ENCODE measurements around the gene TMED7. TPM values are rescaled to one million over a fixed set of nuclear protein-coding genes. Genes with fewer than 3 reads are reported as not detected.
A peak's percentile ranks its signal among the peaks of the same experiment; 100 is the strongest.

The TMED7 gene
- total RNA-seq, 4 donors from 2014 or later = 68.9 to 95.1 (median 75.6) TPM

DNA sequence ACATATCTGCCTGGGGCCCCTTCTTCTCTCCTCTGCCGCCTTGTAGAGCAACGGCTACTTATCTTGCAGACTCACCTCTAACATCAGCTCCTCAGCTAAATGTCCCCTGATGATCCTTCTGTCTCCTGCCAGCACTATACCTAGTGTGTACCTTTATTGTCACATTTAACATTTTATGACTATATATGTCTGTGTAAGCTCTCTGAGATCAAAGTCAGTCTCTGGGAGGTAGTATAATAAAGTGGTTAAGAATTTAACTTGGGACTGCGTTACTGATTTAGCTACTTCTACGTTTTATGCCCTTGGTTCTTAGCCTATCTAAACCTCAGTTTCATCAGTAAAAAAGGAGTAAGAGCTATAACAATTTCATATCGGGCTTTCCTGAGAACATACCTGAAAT lies 2.2 kb downstream of the TMED7 start:
- H3K27ac ChIP-seq = no peak overlapping the region
- H3K4me1 ChIP-seq = peaks cover 15 to 53% (median 28%) of the 10 kb centered on the region in 3 donors
- no peak for DNase-seq
- H3K27me3 ChIP-seq = no peaks in the 10 kb centered on the region
- H3K4me3 ChIP-seq = peak overlapping the region in 2 of 4 donors; percentile 86 to 91
- peaks cover 0 to 20% (median 6%) of the 10 kb centered on the region in 3 donors for H3K36me3 ChIP-seq
- TF ChIP-seq POLR2A (IDR thresholded peaks at IDR 0.05) = no peak
- TF ChIP-seq, protein P1, sequence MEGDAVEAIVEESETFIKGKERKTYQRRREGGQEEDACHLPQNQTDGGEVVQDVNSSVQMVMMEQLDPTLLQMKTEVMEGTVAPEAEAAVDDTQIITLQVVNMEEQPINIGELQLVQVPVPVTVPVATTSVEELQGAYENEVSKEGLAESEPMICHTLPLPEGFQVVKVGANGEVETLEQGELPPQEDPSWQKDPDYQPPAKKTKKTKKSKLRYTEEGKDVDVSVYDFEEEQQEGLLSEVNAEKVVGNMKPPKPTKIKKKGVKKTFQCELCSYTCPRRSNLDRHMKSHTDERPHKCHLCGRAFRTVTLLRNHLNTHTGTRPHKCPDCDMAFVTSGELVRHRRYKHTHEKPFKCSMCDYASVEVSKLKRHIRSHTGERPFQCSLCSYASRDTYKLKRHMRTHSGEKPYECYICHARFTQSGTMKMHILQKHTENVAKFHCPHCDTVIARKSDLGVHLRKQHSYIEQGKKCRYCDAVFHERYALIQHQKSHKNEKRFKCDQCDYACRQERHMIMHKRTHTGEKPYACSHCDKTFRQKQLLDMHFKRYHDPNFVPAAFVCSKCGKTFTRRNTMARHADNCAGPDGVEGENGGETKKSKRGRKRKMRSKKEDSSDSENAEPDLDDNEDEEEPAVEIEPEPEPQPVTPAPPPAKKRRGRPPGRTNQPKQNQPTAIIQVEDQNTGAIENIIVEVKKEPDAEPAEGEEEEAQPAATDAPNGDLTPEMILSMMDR (IDR thresholded peaks at IDR 0.05) = no peak
- 68 to 71% methylated on average over 5 of the region's 5 CpGs for WGBS, 2 donors
- no peaks in the 10 kb centered on the region for H3K9me3 ChIP-seq
- intact Hi-C loops (cut with DNase I) = no loop called here

DNA sequence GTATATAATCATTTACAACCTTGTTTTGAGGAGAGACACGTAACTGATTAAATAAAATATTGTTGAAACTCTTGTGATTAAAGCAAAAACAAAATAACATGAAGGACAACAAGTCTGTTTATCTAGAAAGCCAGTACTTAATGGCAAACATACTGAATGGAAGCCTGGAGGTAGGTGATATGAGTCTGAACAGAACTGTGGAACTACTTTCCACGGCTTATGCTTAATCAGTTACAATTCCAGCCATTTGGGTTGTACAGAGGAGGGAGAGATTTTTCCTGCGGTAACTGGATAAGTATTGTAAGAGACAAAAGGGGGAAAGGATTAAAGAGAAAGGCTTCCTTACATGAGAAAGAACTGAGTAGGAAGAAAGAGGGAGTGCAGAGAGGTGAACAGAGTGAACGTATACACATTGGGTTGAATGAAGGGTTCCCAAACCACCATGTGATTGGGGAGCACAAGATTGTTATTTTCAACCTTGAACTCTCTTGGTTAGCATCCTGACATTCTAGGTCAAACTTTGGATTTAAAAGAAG lies 4.4 kb downstream of the TMED7 start:
- Histone ChIP-seq H3K27ac (no peak overlapping the region), H3K27me3 (no peaks in the 10 kb centered on the region), H3K4me1 (peaks cover 15 to 47% (median 23%) of the 10 kb centered on the region in 3 donors), H3K4me3 (no peak overlapping the region), H3K9me3 (no peaks in the 10 kb centered on the region), H3K36me3 (peaks cover 0 to 40% (median 6%) of the 10 kb centered on the region in 3 donors)
- intact Hi-C loops (cut with DNase I) = no loop called here
- 78 to 87% methylated on average over 4 of the region's 4 CpGs for WGBS, 2 donors
- TF ChIP-seq, protein P1 (IDR thresholded peaks at IDR 0.05) = no peak
- TF ChIP-seq POLR2A (IDR thresholded peaks at IDR 0.05) = no peak
- no peak for DNase-seq

DNA sequence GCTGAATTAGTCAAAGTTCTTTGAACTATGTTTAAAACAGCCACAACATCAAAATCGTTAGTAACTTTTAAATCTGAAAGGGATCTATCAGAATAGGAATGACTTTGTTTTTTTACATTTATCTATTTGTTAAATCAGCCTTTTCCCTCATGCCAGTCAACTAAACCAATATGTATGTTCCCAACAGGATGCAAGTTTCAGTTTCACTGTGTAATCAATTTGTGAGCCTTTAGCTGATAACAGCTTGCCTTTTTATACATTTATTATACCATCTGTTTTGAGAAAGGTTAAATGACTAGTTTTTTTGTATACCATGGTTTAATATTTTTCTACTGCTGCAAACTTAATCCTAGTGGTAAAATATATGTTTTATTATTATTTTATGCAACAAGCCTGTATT lies 8.9 kb downstream of the TMED7 start:
- H3K9me3 ChIP-seq = no peaks in the 10 kb centered on the region
- H3K4me3 ChIP-seq = no peak overlapping the region
- WGBS, 2 donors = 47 to 75% methylated on average over 1 of the region's 1 CpG
- TF ChIP-seq, protein P1 (IDR thresholded peaks at IDR 0.05) = no peak
- TF ChIP-seq POLR2A (IDR thresholded peaks at IDR 0.05) = no peak
- H3K27ac ChIP-seq = no peak overlapping the region
- H3K36me3 ChIP-seq = peaks cover 0 to 85% (median 6%) of the 10 kb centered on the region in 3 donors
- intact Hi-C loops (cut with DNase I) = no loop called here
- DNase-seq = no peak
- H3K27me3 ChIP-seq = no peaks in the 10 kb centered on the region
- peaks cover 0 to 11% (median 0%) of the 10 kb centered on the region in 3 donors for H3K4me1 ChIP-seq

DNA sequence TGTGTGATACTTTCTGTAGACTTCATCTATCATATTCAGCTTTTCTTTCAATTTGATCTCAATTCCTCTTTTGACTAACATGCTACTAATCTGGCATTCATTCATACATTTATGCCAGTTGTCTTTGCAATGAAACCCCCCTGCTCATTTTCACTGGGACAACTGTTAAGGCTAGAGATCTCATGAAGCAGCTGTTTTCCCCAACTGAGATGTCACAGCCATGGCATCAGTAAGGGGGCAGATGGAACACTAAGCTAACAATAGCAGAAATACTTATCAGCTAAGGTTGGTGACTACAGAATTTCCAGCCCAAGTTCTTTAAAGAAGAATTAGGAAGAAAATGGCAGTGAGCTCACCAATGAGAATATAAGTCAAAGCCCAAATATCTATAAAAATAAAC lies 9.4 kb downstream of the TMED7 start:
- H3K36me3 ChIP-seq = peaks cover 0 to 85% (median 6%) of the 10 kb centered on the region in 3 donors
- no peaks in the 10 kb centered on the region for H3K9me3 ChIP-seq
- peaks cover 0 to 6% (median 0%) of the 10 kb centered on the region in 3 donors for H3K4me1 ChIP-seq
- H3K27ac ChIP-seq = no peak overlapping the region
- no peak for DNase-seq
- H3K27me3 ChIP-seq = no peaks in the 10 kb centered on the region
- H3K4me3 ChIP-seq = no peak overlapping the region
- TF ChIP-seq POLR2A (IDR thresholded peaks at IDR 0.05) = no peak
- intact Hi-C loops (cut with DNase I) = no loop called here

DNA sequence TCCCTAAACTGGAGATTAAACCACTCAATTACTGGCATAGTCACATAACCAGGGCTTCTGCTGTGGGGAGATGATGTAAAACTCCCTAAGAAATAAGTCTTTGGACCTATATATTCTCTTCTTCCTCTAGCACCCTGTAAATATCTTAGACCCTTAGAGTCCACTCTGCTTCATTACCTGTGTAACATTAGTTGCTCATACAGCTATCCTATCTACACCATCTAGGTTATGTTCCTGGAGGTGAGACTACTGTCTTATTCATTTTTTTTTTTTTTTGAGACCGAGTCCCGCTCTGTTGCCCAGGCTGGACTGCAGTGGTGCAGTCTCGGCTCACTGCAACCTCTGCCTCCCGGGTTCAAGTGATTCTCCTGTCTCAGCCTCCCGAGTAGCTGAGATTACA lies 14.0 kb downstream of the TMED7 start:
- Histone ChIP-seq H3K36me3 (peaks cover 0 to 58% (median 0%) of the 10 kb centered on the region in 3 donors), H3K27ac (no peak overlapping the region), H3K9me3 (no peaks in the 10 kb centered on the region), H3K27me3 (no peaks in the 10 kb centered on the region), H3K4me1 (no peaks in the 10 kb centered on the region), H3K4me3 (no peak overlapping the region)
- TF ChIP-seq POLR2A (IDR thresholded peaks at IDR 0.05) = no peak
- TF ChIP-seq, protein P1 (IDR thresholded peaks at IDR 0.05) = no peak
- DNase-seq = no peak
- 90 to 96% methylated on average over 5 of the region's 5 CpGs for WGBS, 2 donors
- intact Hi-C loops (cut with DNase I) = no loop called here

DNA sequence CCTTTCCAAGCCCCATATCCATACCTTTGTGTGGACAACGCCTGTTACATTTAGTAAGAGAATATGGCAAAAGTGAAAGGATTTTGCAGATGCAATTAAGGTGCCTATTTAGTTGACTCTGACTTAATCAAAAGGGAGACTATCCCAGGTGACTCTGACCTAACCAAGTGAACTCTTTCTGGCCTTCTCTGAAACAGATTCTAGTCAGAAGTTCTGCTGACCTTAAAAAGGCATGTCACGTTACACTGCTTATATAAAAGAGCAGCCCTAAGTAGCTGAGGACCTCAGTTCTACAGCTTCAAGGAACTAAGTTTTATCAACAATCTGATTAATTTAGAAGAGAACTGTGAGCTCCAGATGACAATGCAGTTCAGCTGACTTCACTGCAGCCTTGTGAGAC lies 17.9 kb downstream of the TMED7 start:
- Histone ChIP-seq H3K27me3 (no peaks in the 10 kb centered on the region), H3K4me1 (peaks cover 0 to 4% (median 1%) of the 10 kb centered on the region in 3 donors), H3K4me3 (no peak overlapping the region), H3K9me3 (no peaks in the 10 kb centered on the region), H3K36me3 (peaks cover 0 to 19% (median 0%) of the 10 kb centered on the region in 3 donors), H3K27ac (no peak overlapping the region)
- TF ChIP-seq, protein P1 (IDR thresholded peaks at IDR 0.05) = no peak
- TF ChIP-seq POLR2A (IDR thresholded peaks at IDR 0.05) = no peak
- no peak for DNase-seq
- intact Hi-C loops (cut with DNase I) = no loop called here
- 83 to 85% methylated on average over 2 of the region's 2 CpGs for WGBS, 2 donors
